ENCODE measurements around the gene MEP1A. TPM values are rescaled to one million over a fixed set of nuclear protein-coding genes. Genes with fewer than 3 reads are reported as not detected.

The MEP1A gene
- total RNA-seq, 3 donors from 2014 or later = 0.29 to 1.3 TPM; not detected in 1

DNA sequence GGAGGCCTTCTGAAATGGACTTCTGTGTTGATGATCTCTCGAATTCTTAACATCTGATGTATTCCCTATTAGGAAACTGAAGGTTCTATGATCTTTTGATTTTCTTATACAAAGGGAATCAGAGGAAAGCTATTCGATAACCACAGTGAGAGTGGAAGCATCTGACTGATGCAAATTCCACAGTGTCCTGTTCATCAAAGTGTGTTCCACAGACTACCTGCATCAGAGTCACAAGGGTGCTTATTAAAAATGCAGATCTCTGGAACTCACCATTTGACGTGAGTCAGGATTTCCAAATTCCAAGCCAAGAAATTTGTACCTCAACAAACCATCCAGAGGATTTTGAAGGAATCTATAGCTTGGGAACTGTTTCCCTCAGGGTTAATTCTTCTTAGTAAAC lies 4.4 kb upstream of the MEP1A start:
- no peaks in the 10 kb centered on the region for H3K27me3 ChIP-seq
- intact Hi-C loops (cut with DNase I; ENCODE audit: low total_unique reads) = no loop called here
- H3K4me1 ChIP-seq = no peaks in the 10 kb centered on the region
- DNase-seq (ENCODE audit: low spot score in 2 of 2) = no peak
- no peak overlapping the region for H3K4me3 ChIP-seq
- TF ChIP-seq, protein P1, sequence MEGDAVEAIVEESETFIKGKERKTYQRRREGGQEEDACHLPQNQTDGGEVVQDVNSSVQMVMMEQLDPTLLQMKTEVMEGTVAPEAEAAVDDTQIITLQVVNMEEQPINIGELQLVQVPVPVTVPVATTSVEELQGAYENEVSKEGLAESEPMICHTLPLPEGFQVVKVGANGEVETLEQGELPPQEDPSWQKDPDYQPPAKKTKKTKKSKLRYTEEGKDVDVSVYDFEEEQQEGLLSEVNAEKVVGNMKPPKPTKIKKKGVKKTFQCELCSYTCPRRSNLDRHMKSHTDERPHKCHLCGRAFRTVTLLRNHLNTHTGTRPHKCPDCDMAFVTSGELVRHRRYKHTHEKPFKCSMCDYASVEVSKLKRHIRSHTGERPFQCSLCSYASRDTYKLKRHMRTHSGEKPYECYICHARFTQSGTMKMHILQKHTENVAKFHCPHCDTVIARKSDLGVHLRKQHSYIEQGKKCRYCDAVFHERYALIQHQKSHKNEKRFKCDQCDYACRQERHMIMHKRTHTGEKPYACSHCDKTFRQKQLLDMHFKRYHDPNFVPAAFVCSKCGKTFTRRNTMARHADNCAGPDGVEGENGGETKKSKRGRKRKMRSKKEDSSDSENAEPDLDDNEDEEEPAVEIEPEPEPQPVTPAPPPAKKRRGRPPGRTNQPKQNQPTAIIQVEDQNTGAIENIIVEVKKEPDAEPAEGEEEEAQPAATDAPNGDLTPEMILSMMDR (IDR thresholded peaks at IDR 0.05) = no peak
- TF ChIP-seq POLR2A (IDR thresholded peaks at IDR 0.05) (no peak), POLR2AphosphoS5 (IDR thresholded peaks at IDR 0.05) (no peak)
- no peak overlapping the region for H3K27ac ChIP-seq
- H3K9me3 ChIP-seq = no peaks in the 10 kb centered on the region
- H3K36me3 ChIP-seq = no peaks in the 10 kb centered on the region

DNA sequence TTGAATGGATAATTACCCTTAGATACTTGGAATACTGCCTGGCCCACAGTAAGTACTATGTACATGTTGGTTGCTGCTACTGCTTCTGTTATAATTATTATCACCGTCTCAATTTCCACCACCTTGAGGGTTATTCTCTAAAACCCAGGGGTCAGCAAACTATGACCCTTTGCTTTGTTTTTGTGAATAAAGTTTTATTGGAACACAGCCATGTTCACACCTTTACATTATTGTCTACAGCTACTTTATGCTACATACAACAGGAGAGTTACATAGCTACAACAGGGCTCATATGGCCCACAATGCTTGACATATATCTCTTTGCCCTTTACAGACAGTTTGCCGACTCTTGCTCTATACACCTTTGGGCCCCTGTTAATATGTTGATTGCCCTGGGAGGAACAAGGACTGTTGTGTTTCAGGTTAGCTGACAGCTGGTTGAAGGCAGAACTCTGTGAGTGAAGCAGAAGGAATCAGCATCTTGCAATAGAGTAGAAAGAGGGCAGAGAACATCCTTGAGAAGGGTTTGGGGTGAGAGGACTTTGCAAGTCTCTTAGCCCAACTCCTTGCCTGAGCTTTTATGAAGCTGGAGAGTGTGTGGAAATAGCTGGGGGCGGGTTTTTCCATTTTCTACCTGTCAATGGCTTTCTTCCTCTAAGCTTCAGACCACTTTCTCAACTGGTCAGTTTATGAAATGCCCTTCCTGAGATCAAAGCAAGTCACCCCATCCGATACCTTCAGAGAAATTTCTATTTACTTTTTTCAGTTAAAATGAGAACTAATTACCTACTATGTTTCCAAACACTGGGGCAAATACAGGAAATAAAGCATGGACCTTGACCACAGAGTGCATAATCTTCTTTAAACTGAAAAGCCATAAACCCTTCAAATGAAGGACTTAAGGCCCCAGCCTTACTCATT lies 3.5 kb upstream of the MEP1A start:
- TF ChIP-seq, protein P1 (IDR thresholded peaks at IDR 0.05) = no peak
- TF ChIP-seq POLR2A (IDR thresholded peaks at IDR 0.05) (no peak), POLR2AphosphoS5 (IDR thresholded peaks at IDR 0.05) (no peak)
- no peaks in the 10 kb centered on the region for H3K9me3 ChIP-seq
- no peaks in the 10 kb centered on the region for H3K4me1 ChIP-seq
- no peak overlapping the region for H3K4me3 ChIP-seq
- no peak overlapping the region for H3K27ac ChIP-seq
- H3K36me3 ChIP-seq = no peaks in the 10 kb centered on the region
- no peak for DNase-seq (ENCODE audit: low spot score in 2 of 2)
- intact Hi-C loops (cut with DNase I; ENCODE audit: low total_unique reads) = no loop called here
- H3K27me3 ChIP-seq = no peaks in the 10 kb centered on the region

DNA sequence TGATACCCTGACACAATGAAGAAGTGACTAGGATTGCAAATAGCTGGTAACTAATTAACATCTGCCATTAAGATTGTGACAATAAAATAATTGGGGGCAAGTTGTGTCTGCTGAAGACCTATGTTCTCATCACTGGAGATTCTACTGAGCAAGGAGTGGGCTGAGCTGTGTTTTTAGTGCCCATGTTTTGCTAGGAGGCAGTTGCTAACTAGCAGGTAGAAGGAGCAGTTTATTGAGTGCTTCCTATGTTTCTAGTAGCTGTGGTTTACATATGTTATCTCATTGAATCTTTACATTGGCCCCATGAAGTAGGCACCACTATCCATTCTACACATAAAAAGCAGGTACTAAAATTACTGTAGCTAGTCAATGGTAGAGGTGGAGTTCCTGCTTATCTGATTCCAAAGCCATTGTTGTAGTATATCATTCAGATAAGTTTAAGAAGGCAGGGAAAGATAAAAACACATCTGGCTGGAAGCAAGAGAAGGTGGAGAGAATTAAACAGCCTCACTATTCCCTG lies 2.8 kb upstream of the MEP1A start:
- H3K27me3 ChIP-seq = no peaks in the 10 kb centered on the region
- H3K4me3 ChIP-seq = no peak overlapping the region
- no peaks in the 10 kb centered on the region for H3K36me3 ChIP-seq
- H3K4me1 ChIP-seq = no peaks in the 10 kb centered on the region
- no peaks in the 10 kb centered on the region for H3K9me3 ChIP-seq
- H3K27ac ChIP-seq = no peak overlapping the region
- TF ChIP-seq POLR2AphosphoS5 (IDR thresholded peaks at IDR 0.05) (no peak), POLR2A (IDR thresholded peaks at IDR 0.05) (no peak)
- TF ChIP-seq, protein P1 (IDR thresholded peaks at IDR 0.05) = no peak
- DNase-seq (ENCODE audit: low spot score in 2 of 2) = no peak
- intact Hi-C loops (cut with DNase I; ENCODE audit: low total_unique reads) = no loop called here

DNA sequence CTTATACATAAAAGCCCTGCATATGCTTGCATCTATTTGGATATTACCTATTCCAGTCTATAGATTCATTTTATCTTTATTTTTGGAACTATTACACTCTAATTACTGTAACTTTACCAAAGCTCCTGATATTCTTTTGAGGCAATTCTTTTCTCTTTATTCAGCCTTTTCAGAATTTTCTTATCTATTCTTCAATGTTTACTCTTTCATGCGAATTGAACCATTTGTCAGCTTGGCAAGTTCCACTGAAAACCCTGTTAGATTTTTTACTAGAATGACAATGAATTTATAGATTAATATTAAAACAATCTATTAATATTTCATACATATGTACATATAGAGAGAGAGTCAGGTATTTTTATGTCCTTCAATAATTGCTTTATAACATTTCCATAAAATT lies 554 bp upstream of the MEP1A start:
- Histone ChIP-seq H3K9me3 (no peaks in the 10 kb centered on the region), H3K27me3 (no peaks in the 10 kb centered on the region), H3K27ac (no peak overlapping the region), H3K4me3 (no peak overlapping the region), H3K4me1 (no peaks in the 10 kb centered on the region), H3K36me3 (no peaks in the 10 kb centered on the region)
- TF ChIP-seq, protein P1 (IDR thresholded peaks at IDR 0.05) = no peak
- TF ChIP-seq POLR2AphosphoS5 (IDR thresholded peaks at IDR 0.05) = no peak
- no peak for TF ChIP-seq POLR2A (IDR thresholded peaks at IDR 0.05)
- DNase-seq (ENCODE audit: low spot score in 2 of 2) = no peak
- intact Hi-C loops (cut with DNase I; ENCODE audit: low total_unique reads) = no loop called here

DNA sequence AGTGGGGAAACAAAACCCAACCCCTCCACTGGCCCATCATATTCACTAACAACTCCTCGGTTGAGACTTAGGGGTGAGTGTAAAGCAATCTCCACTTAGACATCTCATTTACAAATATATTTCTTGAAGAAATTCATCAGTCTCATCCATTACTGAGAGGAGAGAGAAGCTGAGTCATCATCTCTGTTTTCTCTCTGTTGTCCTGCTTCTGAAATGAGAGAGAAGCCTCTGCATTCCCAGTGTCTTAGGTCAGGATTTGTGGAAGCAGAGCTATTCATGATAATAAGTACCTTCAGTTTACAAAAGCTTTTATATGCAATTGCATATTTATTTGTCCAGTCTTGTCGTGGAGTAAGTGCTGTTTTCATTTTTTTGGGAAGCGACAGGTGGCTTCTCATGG lies 879 bp downstream of the MEP1A start:
- DNase-seq (ENCODE audit: low spot score in 2 of 2) = no peak
- intact Hi-C loops (cut with DNase I; ENCODE audit: low total_unique reads) = no loop called here
- H3K27ac ChIP-seq = no peak overlapping the region
- no peaks in the 10 kb centered on the region for H3K36me3 ChIP-seq
- H3K9me3 ChIP-seq = no peaks in the 10 kb centered on the region
- H3K4me3 ChIP-seq = no peak overlapping the region
- TF ChIP-seq POLR2A (IDR thresholded peaks at IDR 0.05) (no peak), POLR2AphosphoS5 (IDR thresholded peaks at IDR 0.05) (no peak)
- TF ChIP-seq, protein P1 (IDR thresholded peaks at IDR 0.05) = no peak
- no peaks in the 10 kb centered on the region for H3K27me3 ChIP-seq
- H3K4me1 ChIP-seq = no peaks in the 10 kb centered on the region
